SKM-1 (cell line): ENCODE data around the gene ADAMTS12.
"Not testable (repeated sequence)": the region's sequence is repeated elsewhere in the genome, so short reads cannot be mapped to it uniquely, and the experiment has no call there.

ENCODE experiments used
- DNase-seq: peaks from one replicate; lab custom pipeline; 2025; ENCODE audit not compliant: unreplicated experiment; lab: John Stamatoyannopoulos, UW

The ADAMTS12 gene

GRCh38 chr5:33549982-33550567 is 341.7 kb downstream of the ADAMTS12 start:
- DNase-seq, result no peak

DNA sequence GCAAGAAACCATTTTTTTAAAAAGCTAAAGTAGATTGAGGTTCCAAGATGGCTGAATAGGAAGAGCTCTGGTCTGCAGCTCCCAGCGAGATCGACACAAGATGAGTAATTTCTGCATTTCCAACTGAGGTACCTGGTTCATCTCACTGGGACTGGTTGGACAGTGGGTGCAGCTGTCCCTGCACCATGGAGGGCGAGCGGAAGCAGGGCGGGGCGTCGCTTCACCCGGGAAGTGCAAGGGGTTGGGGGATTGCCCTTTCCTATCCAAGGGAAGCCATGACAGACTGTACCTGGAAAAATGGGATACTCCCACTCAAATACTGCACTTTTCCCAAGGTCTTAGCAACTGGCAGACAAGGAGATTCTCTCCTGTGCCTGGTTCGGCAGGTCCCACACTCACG is 352.0 kb downstream of the ADAMTS12 start:
- not testable (repeated sequence) for DNase-seq

DNA sequence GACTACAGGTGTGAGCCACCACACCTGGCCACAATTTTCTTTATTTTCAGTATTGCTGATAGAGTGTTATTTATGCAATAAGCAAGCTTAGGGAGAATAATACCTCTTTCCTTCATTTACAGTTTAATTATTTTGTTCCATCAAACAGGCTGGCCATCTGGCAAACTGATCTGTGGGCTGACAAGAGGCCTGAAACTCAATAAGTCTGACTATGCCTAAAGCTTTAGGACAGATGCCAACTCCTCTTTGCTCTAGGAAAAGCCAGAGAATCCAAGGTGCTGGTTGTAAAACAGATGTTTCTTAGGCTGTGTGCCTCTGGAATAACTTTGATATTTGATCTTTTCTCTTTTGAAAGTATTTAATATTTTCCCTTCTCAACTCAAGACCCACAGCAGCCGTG is 352.6 kb downstream of the ADAMTS12 start:
- no peak for DNase-seq

GRCh38 chr5:33538201-33538600 is 353.6 kb downstream of the ADAMTS12 start:
- no peak for DNase-seq

GRCh38 chr5:33537240-33537639 is 354.6 kb downstream of the ADAMTS12 start:
- DNase-seq, result no peak

- DNase-seq, result no peak
Observed at GRCh38 chr5:33536802-33537201, 355.0 kb downstream of the ADAMTS12 start.

DNA sequence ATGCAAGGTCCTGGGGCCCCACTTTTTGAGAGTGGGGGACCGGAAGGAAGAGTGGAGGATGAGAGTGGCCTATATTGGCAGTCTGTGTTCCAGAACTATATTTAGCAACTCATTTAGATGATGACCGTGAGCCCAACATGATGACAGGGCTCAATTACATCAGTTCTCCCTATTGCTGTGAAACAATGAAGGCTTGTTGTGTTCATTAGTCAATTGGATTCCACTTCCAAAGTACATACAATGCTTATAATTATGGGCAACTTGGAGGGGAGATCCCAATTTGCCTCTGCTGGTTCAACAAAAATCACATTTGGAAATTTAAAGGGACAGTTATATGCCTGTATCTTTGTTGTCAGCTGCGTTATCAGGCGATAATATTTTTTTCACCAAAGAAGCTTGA is 360.0 kb downstream of the ADAMTS12 start:
- DNase-seq, result no peak

- no peak for DNase-seq
Observed at GRCh38 chr5:33531037-33531298, 360.8 kb downstream of the ADAMTS12 start.

GRCh38 chr5:33530183-33531036 is 361.4 kb downstream of the ADAMTS12 start:
- no peak for DNase-seq

DNA sequence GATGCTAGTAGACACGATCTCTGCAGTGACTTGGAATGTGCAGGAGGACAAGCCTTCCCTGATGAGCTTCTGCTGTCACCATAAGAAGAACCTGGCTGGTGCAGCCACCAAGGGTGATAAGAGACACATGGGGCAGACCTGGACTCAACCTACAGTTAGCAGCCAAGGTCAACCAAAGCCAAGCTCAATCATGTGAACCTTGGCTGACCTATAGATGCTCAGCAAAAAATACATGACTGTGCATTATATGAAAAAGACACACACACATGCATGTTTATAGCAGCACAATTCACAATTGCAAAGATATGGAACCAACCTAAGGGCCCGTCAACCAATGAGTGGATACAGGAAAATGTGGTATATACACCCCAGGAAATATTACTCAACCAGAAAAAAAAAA is 364.1 kb downstream of the ADAMTS12 start:
- DNase-seq, result no peak

DNA sequence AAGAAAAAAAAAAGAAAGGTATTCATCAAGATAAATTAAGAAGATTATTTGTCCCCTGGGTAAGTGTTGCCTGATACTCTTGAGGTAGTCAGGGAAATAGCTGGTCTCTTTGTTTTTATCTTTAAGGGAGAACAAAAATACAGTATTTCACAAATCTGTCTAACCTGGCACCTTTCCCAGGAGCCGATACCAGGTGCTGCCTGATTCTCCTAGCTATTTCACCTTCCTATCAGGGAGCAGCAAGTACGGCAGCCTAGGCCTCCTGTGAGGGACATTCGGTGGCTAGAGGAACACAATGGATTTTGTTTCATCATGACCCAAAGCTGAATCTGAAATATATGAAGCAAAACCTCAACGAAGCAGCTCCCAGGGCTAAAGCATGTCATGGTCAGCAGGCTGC is 365.0 kb downstream of the ADAMTS12 start:
- DNase-seq, result no peak

DNA sequence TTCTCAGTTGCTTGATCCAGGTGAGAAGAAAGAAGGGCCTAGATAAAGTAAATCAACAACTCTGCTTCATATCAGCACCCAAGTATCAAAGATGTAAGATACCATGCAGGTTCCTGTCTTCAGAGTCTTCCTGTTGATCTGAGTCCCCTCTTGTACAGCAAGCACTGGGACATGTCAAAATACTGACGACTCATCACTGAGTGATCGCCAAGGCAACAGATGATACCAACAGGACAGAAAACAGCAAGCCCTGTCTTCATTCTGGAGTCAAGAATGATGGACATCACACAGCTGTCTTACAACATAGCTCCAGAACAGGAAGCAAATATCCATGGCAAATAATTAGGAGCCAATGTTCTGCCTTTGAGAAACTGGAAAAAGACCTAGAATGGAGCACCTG is 367.3 kb downstream of the ADAMTS12 start:
- DNase-seq, result no peak

- DNase-seq, result no peak
Observed at GRCh38 chr5:33523208-33523771, 368.5 kb downstream of the ADAMTS12 start.

GRCh38 chr5:33516421-33516820 is 375.4 kb downstream of the ADAMTS12 start:
- DNase-seq, result no peak

GRCh38 chr5:33515366-33515765 is 376.4 kb downstream of the ADAMTS12 start:
- DNase-seq, result not testable (repeated sequence)

DNA sequence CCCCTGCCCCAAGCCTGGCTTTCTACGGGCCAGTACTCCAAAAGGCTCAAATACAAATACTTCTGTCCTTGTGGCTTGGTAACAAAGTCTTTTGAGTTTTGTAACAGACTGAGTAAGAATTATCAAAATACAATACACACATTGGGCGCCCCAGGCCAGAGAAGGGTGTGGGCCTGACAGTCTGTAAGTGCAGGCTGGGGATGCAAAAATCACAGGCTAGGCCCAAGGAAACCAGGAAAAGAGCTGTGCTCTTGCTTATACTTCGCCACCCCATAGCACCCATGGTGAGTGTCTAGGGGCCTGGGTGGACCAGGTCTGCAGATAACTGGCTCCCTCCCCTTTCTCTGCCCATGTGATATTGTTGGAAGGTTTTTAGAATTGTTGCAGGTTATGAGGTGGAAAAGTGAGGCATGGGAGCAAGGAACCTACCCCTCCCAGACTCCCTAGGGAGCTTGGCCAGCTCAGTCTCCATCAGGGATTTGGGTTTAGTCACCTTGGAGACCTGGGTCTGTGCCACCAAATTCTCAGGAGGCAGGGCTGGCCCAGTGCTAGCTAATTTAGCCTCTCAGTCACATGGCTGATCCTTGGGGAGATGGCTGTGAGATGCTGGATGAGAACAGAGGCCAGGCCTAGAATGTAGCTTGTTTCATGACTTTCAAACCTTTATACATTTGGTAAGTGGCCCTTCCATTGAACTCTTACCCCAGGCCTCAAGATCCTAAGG is 378.2 kb downstream of the ADAMTS12 start:
- DNase-seq, result no peak

DNA sequence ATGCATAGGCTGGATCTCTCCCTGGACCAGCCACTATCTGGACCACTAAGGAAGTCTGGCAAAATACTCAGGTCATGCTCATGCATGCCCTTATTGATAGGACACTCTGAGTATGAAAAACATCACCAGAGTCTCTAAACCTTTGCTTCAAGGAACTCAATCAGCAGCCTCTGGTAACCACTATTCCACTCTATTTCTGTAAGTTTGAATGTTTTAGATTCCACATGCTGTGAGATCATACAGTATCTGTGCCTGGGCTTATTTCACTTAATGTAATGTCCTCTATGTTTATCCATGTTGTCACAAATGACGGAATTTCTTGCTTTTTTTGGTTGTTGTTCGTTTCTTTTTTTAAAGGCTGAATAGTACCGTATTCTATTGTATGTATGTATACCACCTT is 382.8 kb downstream of the ADAMTS12 start:
- DNase-seq, result no peak

GRCh38 chr5:33507426-33507825 is 384.4 kb downstream of the ADAMTS12 start:
- DNase-seq, result no peak

- DNase-seq, result no peak
Observed at GRCh38 chr5:33504570-33504969, 387.2 kb downstream of the ADAMTS12 start.

DNA sequence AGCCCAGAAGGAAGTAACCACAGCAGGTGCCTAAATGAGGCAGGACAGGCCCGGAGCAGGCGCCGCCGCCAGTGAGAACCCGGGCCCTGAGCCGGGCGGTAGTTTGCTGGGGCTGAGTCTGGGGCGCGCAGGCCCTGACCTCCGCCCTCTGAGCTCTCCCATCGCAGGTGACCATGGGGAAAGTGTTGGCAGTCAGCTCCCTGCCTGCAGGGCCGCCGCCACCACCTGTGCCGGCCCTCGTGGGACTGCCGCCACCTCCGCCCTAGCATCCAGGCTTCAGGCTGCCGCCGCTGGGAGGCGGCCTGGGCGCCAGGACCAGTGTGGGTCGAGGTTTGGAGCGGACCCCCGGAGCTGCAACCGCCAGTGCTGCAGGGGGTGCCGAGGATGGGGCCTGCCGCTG is 389.9 kb downstream of the ADAMTS12 start:
- DNase-seq, result no peak

GRCh38 chr5:33501260-33501659 is 390.5 kb downstream of the ADAMTS12 start:
- DNase-seq, result no peak

DNA sequence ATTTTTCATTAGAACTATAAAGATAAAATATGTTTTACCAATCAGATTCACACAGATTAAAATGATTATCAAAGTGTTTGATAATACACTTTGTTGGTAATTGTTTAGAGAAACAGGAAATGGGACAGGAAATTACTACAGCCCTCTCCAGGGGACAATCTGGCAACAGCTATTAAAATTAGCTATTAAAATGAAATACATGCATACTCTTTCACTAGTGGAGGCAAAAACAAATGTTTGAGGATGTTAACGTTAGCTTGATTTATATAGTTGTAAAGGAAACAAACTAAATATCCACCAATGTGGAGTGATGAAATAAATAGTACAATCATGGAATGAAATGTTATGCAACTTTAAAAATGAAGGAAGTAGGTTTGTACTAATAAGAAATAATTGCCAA is 397.3 kb downstream of the ADAMTS12 start:
- DNase-seq, result no peak
